HCT116 (cell line): ENCODE data around the gene AMY2A. TPM values are rescaled to one million over a fixed set of nuclear protein-coding genes. Genes with fewer than 3 reads are reported as not detected.

Experiments
- ATAC-seq: fragments of 200-7000 bp; cut with Tn5 transposase; 2 replicates; pipeline ENCODE4 v1.9.1; 2020; ENCODE audit warnings: mild to moderate bottlenecking, moderate library complexity
- BruUV-seq: library from RNA; stranded (reverse); fragments of 400-500 nt; replicated peaks from 2 replicates; lab custom pipeline; 2021; lab: Mats Ljungman, UMichigan
- CTCF ChIA-PET: fragments of 300-600 bp; sonication (Branson Sonifier 250); formaldehyde crosslinking; loops from one replicate; lab custom pipeline; 2021; ENCODE audit warnings: antibody characterized with exemption; lab: Charles Lee
- POLR2A ChIA-PET: fragments of 300-600, 350-600 bp; sonication (Branson Sonifier 250); formaldehyde crosslinking; loops from one replicate; lab custom pipeline; 2021; ENCODE audit warnings: antibody characterized with exemption; lab: Charles Lee
- RAD21 ChIA-PET, 2 experiments: fragments of 300-600 bp; sonication (Branson Sonifier 250); formaldehyde crosslinking; loops; one replicate each; lab custom pipeline; 2023; ENCODE audit warnings: low total read pairs in 2 of 2; ENCODE audit not compliant: uncharacterized antibody in 2 of 2, unreplicated experiment in 2 of 2, low non-redundant PET in 1 of 2; lab: Charles Lee
- DNase-seq: peaks from one replicate; pipeline ENCODE4 v3.0.0-alpha.2; 2010; ENCODE audit warnings: low read depth, low spot score
- H2AFZ ChIP-seq: fragments of 200-600 bp; shearing (Covaris generic), sonication (generic); 2 replicates; pipeline ENCODE4 v1.6.1; 2017; ENCODE audit warnings: low read depth, mixed run types, mixed read lengths, antibody characterized with exemption, low read length; ENCODE audit not compliant: poor library complexity, severe bottlenecking
- H3K27ac ChIP-seq: 2 replicates; pipeline ENCODE4 v1.5.1; 2012; ENCODE audit warnings: low read depth, low read length
- H3K27me3 ChIP-seq: fragments of 200-600 bp; sonication (generic); 2 replicates; pipeline ENCODE4 v1.6.1; 2016; ENCODE audit warnings: mixed run types, low read length, mixed read lengths; ENCODE audit not compliant: insufficient read depth
- H3K36me3 ChIP-seq, 2 experiments: fragments of 200-500 bp in 1 of 2; fragments of 200-600 bp in 1 of 2; sonication (Bioruptor generic) in 1 of 2; sonication (generic) in 1 of 2; 2 replicates each; pipeline versions ENCODE4 v1.5.1 to v1.6.1; 2014 to 2016; ENCODE audit warnings: low read length in 2 of 2, inconsistent platforms in 1 of 2, mixed read lengths in 1 of 2, mixed run types in 1 of 2; ENCODE audit not compliant: insufficient read depth in 2 of 2, control insufficient read depth in 1 of 2
- H3K4me1 ChIP-seq, 2 experiments: fragments of 200-600 bp in 1 of 2; sonication (generic) in 1 of 2; 2 replicates each; pipeline versions ENCODE4 v1.5.1 to v1.6.1; 2012 to 2017; ENCODE audit warnings: low read length in 2 of 2, inconsistent platforms in 1 of 2, mild to moderate bottlenecking in 1 of 2, mixed read lengths in 1 of 2, mixed run types in 1 of 2, moderate library complexity in 1 of 2; ENCODE audit not compliant: insufficient read depth in 2 of 2, control insufficient read depth in 1 of 2
- H3K4me2 ChIP-seq: fragments of 200-600 bp; sonication (generic); 2 replicates; pipeline ENCODE4 v1.6.1; 2017; ENCODE audit warnings: mixed run types, low read length, mixed read lengths
- H3K4me3 ChIP-seq, 2 experiments: fragments of 200-600 bp in 1 of 2; sonication (generic) in 1 of 2; replicated peaks in 1 of 2; 2 replicates each; pipeline ENCODE4 v1.5.1; 2011 to 2016; ENCODE audit warnings: low read length in 2 of 2, control low read depth in 1 of 2, low read depth in 1 of 2, mild to moderate bottlenecking in 1 of 2, mixed read lengths in 1 of 2, mixed run types in 1 of 2
- H3K79me2 ChIP-seq: fragments of 200-600 bp; sonication (generic); 2 replicates; pipeline ENCODE4 v1.6.1; 2017; ENCODE audit warnings: mild to moderate bottlenecking, mixed run types, low read length, moderate library complexity, mixed read lengths; ENCODE audit not compliant: insufficient read depth
- H3K9ac ChIP-seq: fragments of 200-600 bp; sonication (generic); 2 replicates; pipeline ENCODE4 v1.6.1; 2016; ENCODE audit warnings: low read length, mixed read lengths
- H3K9me2 ChIP-seq: fragments of 200-600 bp; sonication (generic), shearing (Covaris generic); 2 replicates; pipeline ENCODE4 v1.6.1; 2017; ENCODE audit warnings: mixed run types, mild to moderate bottlenecking, moderate library complexity; ENCODE audit not compliant: insufficient read depth
- H3K9me3 ChIP-seq, 2 experiments: fragments of 200-500 bp in 1 of 2; fragments of 200-600 bp in 1 of 2; sonication (Bioruptor generic) in 1 of 2; sonication (generic) in 1 of 2; 2 replicates each; pipeline ENCODE4 v1.6.1; 2014 to 2017; ENCODE audit warnings: low read length in 2 of 2, mixed read lengths in 2 of 2, inconsistent platforms in 1 of 2, low read depth in 1 of 2, mild to moderate bottlenecking in 1 of 2, mixed run types in 1 of 2, moderate library complexity in 1 of 2; ENCODE audit not compliant: control insufficient read depth in 1 of 2, insufficient read depth in 1 of 2
- H4K20me1 ChIP-seq: fragments of 200-600 bp; sonication (generic), shearing (Covaris generic); 2 replicates; pipeline ENCODE4 v1.6.1; 2017; ENCODE audit warnings: mixed run types, mild to moderate bottlenecking, moderate library complexity; ENCODE audit not compliant: insufficient read depth
- ATF3 ChIP-seq: IDR thresholded peaks from 2 replicates; pipeline ENCODE4 v1.6.1; 2012
- CBX3 ChIP-seq: IDR thresholded peaks from 2 replicates; pipeline ENCODE4 v1.6.1; 2012; ENCODE audit warnings: low read depth
- CEBPB ChIP-seq: IDR thresholded peaks from 2 replicates; pipeline ENCODE4 v1.6.1; 2012; ENCODE audit warnings: low read depth
- ELF1 ChIP-seq: IDR thresholded peaks from 2 replicates; pipeline ENCODE4 v1.6.1; 2012; ENCODE audit warnings: low read depth, borderline replicate concordance
- EZH2 ChIP-seq: fragments of 200-600 bp; sonication (generic); IDR thresholded peaks from 2 replicates; pipeline ENCODE4 v1.6.1; 2017; ENCODE audit warnings: antibody characterized with exemption, mixed run types
- EZH2phosphoT487 ChIP-seq: fragments of 200-600 bp; IDR thresholded peaks from 2 replicates; pipeline ENCODE4 v1.6.1; 2018; ENCODE audit warnings: antibody characterized with exemption, borderline replicate concordance
- FOSL1 ChIP-seq: IDR thresholded peaks from 2 replicates; pipeline ENCODE4 v1.6.1; 2012; ENCODE audit warnings: low read depth
- JUND ChIP-seq: IDR thresholded peaks from 2 replicates; pipeline ENCODE4 v1.6.1; 2012
- POLR2AphosphoS5 ChIP-seq: IDR thresholded peaks from 2 replicates; pipeline ENCODE4 v1.6.1; 2011; ENCODE audit warnings: mild to moderate bottlenecking, low read depth, low read length, moderate library complexity
- RAD21 ChIP-seq: IDR thresholded peaks from 2 replicates; pipeline ENCODE4 v1.6.1; 2012; ENCODE audit warnings: low read depth, mild to moderate bottlenecking
- REST ChIP-seq: IDR thresholded peaks from 2 replicates; pipeline ENCODE4 v1.6.1; 2012; ENCODE audit warnings: low read depth
- SIN3A ChIP-seq: IDR thresholded peaks from 2 replicates; pipeline ENCODE4 v1.6.1; 2012; ENCODE audit warnings: low read depth
- SP1 ChIP-seq: IDR thresholded peaks from 2 replicates; pipeline ENCODE4 v1.6.1; 2012; ENCODE audit warnings: low read depth
- SRF ChIP-seq: IDR thresholded peaks from 2 replicates; pipeline ENCODE4 v1.6.1; 2012; ENCODE audit warnings: low read depth
- TCF7L2 ChIP-seq: IDR thresholded peaks from 2 replicates; pipeline ENCODE4 v1.7.0; 2011; ENCODE audit warnings: borderline replicate concordance, inconsistent platforms; ENCODE audit not compliant: insufficient read depth, insufficient read length; ENCODE audit errors: extremely low read depth
- YY1 ChIP-seq: IDR thresholded peaks from 2 replicates; pipeline ENCODE4 v1.6.1; 2011; ENCODE audit warnings: low read length, low read depth, moderate library complexity, mild to moderate bottlenecking; ENCODE audit not compliant: insufficient replicate concordance; ENCODE audit errors: extremely low read depth
- ZBTB33 ChIP-seq: IDR thresholded peaks from 2 replicates; pipeline ENCODE4 v1.6.1; 2011; ENCODE audit warnings: mild to moderate bottlenecking, low read length, moderate library complexity; ENCODE audit not compliant: insufficient replicate concordance; ENCODE audit errors: extremely low read depth
- ZNF274 ChIP-seq: fragments of 200-500 bp; sonication (Bioruptor generic); IDR thresholded peaks from 2 replicates; pipeline ENCODE4 v1.6.1; 2014; ENCODE audit warnings: mild to moderate bottlenecking, low read depth, low read length, inconsistent platforms
- intact Hi-C: fragments of 100-400 bp; cut with micrococcal nuclease; formaldehyde crosslinking; loops from 2 replicates; pipeline ENCODE4 v1.10.0; 2022
- total RNA-seq: library from RNA; stranded (reverse); gene quantifications from one replicate; pipeline ENCODE4 v1.2.1, GENCODE V29; 2021; ENCODE audit not compliant: unreplicated experiment

AMY2A gene
- total RNA-seq, 1 experiment from 2014 or later, result 0.42 TPM

GRCh38 chr1:103616362-103616761 is 865 bp upstream of the AMY2A start:
- intact Hi-C loops, result no loop called here

More at GRCh38 chr1:103616362-103616761, 865 bp upstream of the AMY2A start:
- Histone ChIP-seq H3K4me1 (no peaks in the 10 kb centered on the region), H3K4me2 (no peak overlapping the region), H3K27me3 (no peaks in the 10 kb centered on the region), H2AFZ (no peak overlapping the region), H3K9me2 (no peaks in the 10 kb centered on the region), H3K9me3 (no peaks in the 10 kb centered on the region), H3K9ac (no peak overlapping the region), H3K79me2 (no peaks in the 10 kb centered on the region), H4K20me1 (no peaks in the 10 kb centered on the region), H3K4me3 (no peak overlapping the region), H3K27ac (no peak overlapping the region), H3K36me3 (no peaks in the 10 kb centered on the region)
- ATAC-seq (no peak), DNase-seq (no peak)
- ChIA-PET CTCF (no interaction called here), RAD21 (no interaction called here), POLR2A (no interaction called here)
- no TSS peak for BruUV-seq
- TF ChIP-seq SRF, result no peak
- TF ChIP-seq ZNF274, result no peak
- TF ChIP-seq ZBTB33, result no peak
- TF ChIP-seq EZH2phosphoT487, result no peak
- TF ChIP-seq SP1, result no peak
- TF ChIP-seq RAD21, result no peak
- no peak for TF ChIP-seq CBX3
- no peak for TF ChIP-seq TCF7L2
- TF ChIP-seq FOSL1, result no peak
- TF ChIP-seq YY1, result no peak
- no peak for TF ChIP-seq JUND
- TF ChIP-seq ATF3, result no peak
- TF ChIP-seq REST, result no peak
- TF ChIP-seq SIN3A, result no peak
- TF ChIP-seq POLR2AphosphoS5, result no peak
- TF ChIP-seq CEBPB, result no peak
- no peak for TF ChIP-seq EZH2
- TF ChIP-seq ELF1, result no peak
